Natural killer cell (primary cell): ENCODE measurements around the gene FYN. TPM values are rescaled to one million over a fixed set of nuclear protein-coding genes. Genes with fewer than 3 reads are reported as not detected.

Experiments used
- ATAC-seq, 3 donors: fragments of 150-1000 bp in 2 of 3; fragments of 200-7000 bp in 1 of 3; cut with Tn5 transposase; 1 replicate in 1 of 3; 2 replicates in 2 of 3; pipeline ENCODE4 v1.10.0; 2021; ENCODE audit warnings: mild to moderate bottlenecking in 2 of 3, moderate library complexity in 2 of 3
- DNase-seq, 2 donors: peaks; one replicate each; pipeline versions ENCODE4 v3.0.0 to v3.0.0-alpha.2; 2013 to 2021; ENCODE audit warnings: mixed read lengths in 1 of 2
- H3K27ac ChIP-seq: one replicate; pipeline ENCODE4 v1.5.1; 2013; ENCODE audit warnings: mild to moderate bottlenecking, low read length
- H3K27me3 ChIP-seq: one replicate; pipeline ENCODE4 v1.6.1; 2013; ENCODE audit warnings: low read length; ENCODE audit not compliant: control insufficient read depth, insufficient read depth
- H3K36me3 ChIP-seq: one replicate; pipeline ENCODE4 v1.6.1; 2013; ENCODE audit warnings: low read length; ENCODE audit not compliant: control insufficient read depth, insufficient read depth
- H3K4me1 ChIP-seq: one replicate; pipeline ENCODE4 v1.6.1; 2013; ENCODE audit warnings: low read length; ENCODE audit not compliant: control insufficient read depth, insufficient read depth
- H3K4me3 ChIP-seq: one replicate; pipeline ENCODE4 v1.5.1; 2013; ENCODE audit warnings: low read length
- H3K9me3 ChIP-seq: one replicate; pipeline ENCODE4 v1.6.1; 2013; ENCODE audit warnings: low read length; ENCODE audit not compliant: control insufficient read depth, insufficient read depth
- H3K27ac Mint-ChIP-seq, 2 donors: one replicate each; pipeline ENCODE4 v1.8.0; 2022; ENCODE audit warnings: mild to moderate bottlenecking in 2 of 2, mixed read lengths in 2 of 2, moderate library complexity in 1 of 2
- H3K27me3 Mint-ChIP-seq, 2 donors: one replicate each; pipeline ENCODE4 v1.8.0; 2022; ENCODE audit warnings: low read depth in 2 of 2, mixed read lengths in 2 of 2
- H3K36me3 Mint-ChIP-seq: one replicate; pipeline ENCODE4 v1.8.0; 2022; ENCODE audit warnings: mixed read lengths
- H3K4me1 Mint-ChIP-seq, 2 donors: one replicate each; pipeline ENCODE4 v1.8.0; 2022; ENCODE audit warnings: mixed read lengths in 2 of 2
- H3K4me3 Mint-ChIP-seq: one replicate; pipeline ENCODE4 v1.8.0; 2022; ENCODE audit warnings: mild to moderate bottlenecking, moderate library complexity, mixed read lengths
- H3K9me3 Mint-ChIP-seq, 2 donors: one replicate each; pipeline ENCODE4 v1.8.0; 2022; ENCODE audit warnings: mixed read lengths in 2 of 2
- WGBS: methylation state at CpG from one replicate; pipeline ENCODE4 v1.1.7; 2013; ENCODE audit warnings: missing lambda C conversion rate; ENCODE audit not compliant: insufficient coverage; 5-methylcytosine and 5-hydroxymethylcytosine counted together
- intact Hi-C: fragments of 100-400 bp; cut with micrococcal nuclease; formaldehyde crosslinking; loops from one replicate; pipeline ENCODE4 v1.14.2; 2022
- total RNA-seq, 4 donors: library from RNA; stranded (reverse); fragments of 120-200 nt in 1 of 4; gene quantifications; one replicate each; pipeline versions ENCODE4 v1.2.3 to v1.2.4, GENCODE V29; 2013 to 2022
- TF ChIP-seq, protein P1 (sequence below): fragments of 200-600 bp; IDR thresholded peaks from one replicate; pipeline ENCODE4 v1.8.0; 2022; ENCODE audit warnings: antibody characterized with exemption

FYN gene
- total RNA-seq, 3 donors from 2014 or later (not counting 1 experiment from before 2014, with no cell fraction given), result 616 to 757 (median 713) TPM

GRCh38 chr6:111750753-111751673, 122.2 kb downstream of the FYN start:
- TF ChIP-seq, protein P1, sequence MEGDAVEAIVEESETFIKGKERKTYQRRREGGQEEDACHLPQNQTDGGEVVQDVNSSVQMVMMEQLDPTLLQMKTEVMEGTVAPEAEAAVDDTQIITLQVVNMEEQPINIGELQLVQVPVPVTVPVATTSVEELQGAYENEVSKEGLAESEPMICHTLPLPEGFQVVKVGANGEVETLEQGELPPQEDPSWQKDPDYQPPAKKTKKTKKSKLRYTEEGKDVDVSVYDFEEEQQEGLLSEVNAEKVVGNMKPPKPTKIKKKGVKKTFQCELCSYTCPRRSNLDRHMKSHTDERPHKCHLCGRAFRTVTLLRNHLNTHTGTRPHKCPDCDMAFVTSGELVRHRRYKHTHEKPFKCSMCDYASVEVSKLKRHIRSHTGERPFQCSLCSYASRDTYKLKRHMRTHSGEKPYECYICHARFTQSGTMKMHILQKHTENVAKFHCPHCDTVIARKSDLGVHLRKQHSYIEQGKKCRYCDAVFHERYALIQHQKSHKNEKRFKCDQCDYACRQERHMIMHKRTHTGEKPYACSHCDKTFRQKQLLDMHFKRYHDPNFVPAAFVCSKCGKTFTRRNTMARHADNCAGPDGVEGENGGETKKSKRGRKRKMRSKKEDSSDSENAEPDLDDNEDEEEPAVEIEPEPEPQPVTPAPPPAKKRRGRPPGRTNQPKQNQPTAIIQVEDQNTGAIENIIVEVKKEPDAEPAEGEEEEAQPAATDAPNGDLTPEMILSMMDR, result no peak
- no peaks in the 10 kb centered on the region for H3K9me3 ChIP-seq
- H3K4me3 ChIP-seq, result no peak overlapping the region
- H3K4me3 Mint-ChIP-seq, result peak overlapping the region; percentile 86
- no peaks in the 10 kb centered on the region for H3K9me3 Mint-ChIP-seq
- peaks cover 95 to 96% of the 10 kb centered on the region in 2 donors for H3K4me1 Mint-ChIP-seq
- intact Hi-C loops, result loop anchor here (1.0 to 5.0 kb wide), 6 partner anchors 8 to 121 kb away; partner anchors contain the start of gene FYN
- peaks cover 57% of the 10 kb centered on the region for H3K4me1 ChIP-seq
- WGBS, result 43% methylated on average over 6 of the region's 6 CpGs
- H3K27ac Mint-ChIP-seq, result peak overlapping the region; percentile 92 to 100
- no peaks in the 10 kb centered on the region for H3K36me3 Mint-ChIP-seq
- DNase-seq, result peak; percentile 53 to 92
- H3K27me3 ChIP-seq, result no peaks in the 10 kb centered on the region
- no peaks in the 10 kb centered on the region for H3K27me3 Mint-ChIP-seq
- peak overlapping the region; percentile 99 for H3K27ac ChIP-seq
- peaks cover 18% of the 10 kb centered on the region for H3K36me3 ChIP-seq
- ATAC-seq, result peak; percentile 70 to 83 (median 80)

GRCh38 chr6:111750153-111750552, 123.1 kb downstream of the FYN start:
- Mint-ChIP-seq H3K27me3 (no peaks in the 10 kb centered on the region), H3K27ac (peak overlapping the region; percentile 92 to 100), H3K9me3 (no peaks in the 10 kb centered on the region), H3K4me3 (peak overlapping the region; percentile 86), H3K4me1 (peaks cover 95 to 96% of the 10 kb centered on the region in 2 donors), H3K36me3 (no peaks in the 10 kb centered on the region)
- ATAC-seq (no peak), DNase-seq (peak in 1 of 2 donors; percentile 38)
- H3K4me1 ChIP-seq, result peaks cover 62% of the 10 kb centered on the region
- peak overlapping the region; percentile 99 for H3K27ac ChIP-seq
- no peaks in the 10 kb centered on the region for H3K9me3 ChIP-seq
- H3K27me3 ChIP-seq, result no peaks in the 10 kb centered on the region
- no peak overlapping the region for H3K4me3 ChIP-seq
- TF ChIP-seq, protein P1, result no peak
- intact Hi-C loops, result loop anchor here (2.0 to 5.0 kb wide), 4 partner anchors 13 to 122 kb away; partner anchors contain the start of gene FYN
- WGBS, result 53% methylated on average over 6 of the region's 7 CpGs
- H3K36me3 ChIP-seq, result peaks cover 18% of the 10 kb centered on the region

- ATAC-seq (no peak), DNase-seq (no peak)
- WGBS, result 56% methylated on average over 3 of the region's 3 CpGs
- no peaks in the 10 kb centered on the region for H3K27me3 ChIP-seq
- Mint-ChIP-seq H3K36me3 (no peaks in the 10 kb centered on the region), H3K4me1 (peaks cover 92 to 95% of the 10 kb centered on the region in 2 donors), H3K9me3 (no peaks in the 10 kb centered on the region), H3K27ac (peak overlapping the region; percentile 92 to 100), H3K27me3 (no peaks in the 10 kb centered on the region), H3K4me3 (peak overlapping the region; percentile 79)
- no peak overlapping the region for H3K4me3 ChIP-seq
- intact Hi-C loops, result no loop called here
- peaks cover 66% of the 10 kb centered on the region for H3K4me1 ChIP-seq
- no peaks in the 10 kb centered on the region for H3K9me3 ChIP-seq
- peak overlapping the region; percentile 86 for H3K27ac ChIP-seq
- TF ChIP-seq, protein P1, result no peak
- peaks cover 21% of the 10 kb centered on the region for H3K36me3 ChIP-seq
Measured at GRCh38 chr6:111748231-111748647, 125.0 kb downstream of the FYN start.
